Endothelial cell of umbilical vein (primary cell): ENCODE measurements around the gene KLF15. TPM values are rescaled to one million over a fixed set of nuclear protein-coding genes. Genes with fewer than 3 reads are reported as not detected.

Source experiments
- BruUV-seq: library from RNA; stranded (reverse); fragments of 400-500 nt; replicated peaks from 2 replicates; lab custom pipeline; 2021; lab: Mats Ljungman, UMichigan
- CTCF ChIA-PET: fragments of 300-600, 350-600 bp; sonication (Branson Sonifier 250); formaldehyde crosslinking; loops from one replicate; lab custom pipeline; 2021; ENCODE audit warnings: antibody characterized with exemption, inconsistent platforms; lab: Charles Lee
- POLR2A ChIA-PET: fragments of 300-600, 350-600 bp; sonication (Branson Sonifier 250); formaldehyde crosslinking; loops from one replicate; lab custom pipeline; 2021; ENCODE audit warnings: antibody characterized with exemption, inconsistent platforms; lab: Charles Lee
- DNase-seq: peaks from one replicate; pipeline ENCODE4 v3.0.0-alpha.2; 2011; ENCODE audit warnings: low read depth, low spot score
- FAIRE-seq: peaks from 2 replicates; lab custom pipeline; 2011; peaks lifted over from hg19 to GRCh38; lab: Jason Lieb, UNC
- H2AFZ ChIP-seq: 2 replicates; pipeline ENCODE4 v1.6.0; 2012; ENCODE audit warnings: low read depth, low read length, control low read depth, inconsistent platforms
- H3K27ac ChIP-seq: 2 replicates; pipeline ENCODE4 v1.5.1; 2011; ENCODE audit warnings: low read depth, mild to moderate bottlenecking, control low read depth, low read length, moderate library complexity; ENCODE audit not compliant: insufficient read depth
- H3K27me3 ChIP-seq, 2 experiments: 2 replicates each; pipeline versions ENCODE4 v1.6.0 to v1.6.1; 2011; ENCODE audit warnings: low read length in 2 of 2, mixed read lengths in 1 of 2; ENCODE audit not compliant: control insufficient read depth in 2 of 2, insufficient read depth in 2 of 2
- H3K36me3 ChIP-seq, 2 experiments: 2 replicates in 1 of 2; 3 replicates in 1 of 2; pipeline ENCODE4 v1.5.1; 2011; ENCODE audit warnings: low read length in 2 of 2, mild to moderate bottlenecking in 1 of 2, moderate library complexity in 1 of 2; ENCODE audit not compliant: control insufficient read depth in 2 of 2, insufficient read depth in 2 of 2; ENCODE audit errors: extremely low read depth in 1 of 2
- H3K4me1 ChIP-seq: 3 replicates; pipeline ENCODE4 v1.5.1; 2011; ENCODE audit warnings: mild to moderate bottlenecking, low read length; ENCODE audit not compliant: control insufficient read depth, insufficient read depth; ENCODE audit errors: extremely low read depth
- H3K4me2 ChIP-seq: 2 replicates; pipeline ENCODE4 v1.6.1; 2011; ENCODE audit warnings: low read length, control low read depth, mixed read lengths; ENCODE audit not compliant: insufficient read depth
- H3K4me3 ChIP-seq, 3 experiments: fragments of 200-600 bp in 1 of 3; sonication (generic), shearing (Covaris generic) in 1 of 3; replicated peaks in 1 of 3; 2 replicates each; pipeline ENCODE4 v1.5.1; 2011 to 2016; ENCODE audit warnings: control low read depth in 3 of 3, low read length in 3 of 3, mild to moderate bottlenecking in 2 of 3, inconsistent platforms in 1 of 3, low read depth in 1 of 3, moderate library complexity in 1 of 3; ENCODE audit not compliant: insufficient read depth in 1 of 3
- H3K79me2 ChIP-seq: 2 replicates; pipeline ENCODE4 v1.6.0; 2012; ENCODE audit warnings: low read length, inconsistent platforms; ENCODE audit not compliant: control insufficient read depth, insufficient read depth
- H3K9ac ChIP-seq: replicated peaks from 2 replicates; pipeline ENCODE3; 2011; ENCODE audit warnings: low read length, control low read depth; ENCODE audit not compliant: insufficient read depth; ENCODE audit errors: extremely low read depth
- H3K9me1 ChIP-seq: replicated peaks from 3 replicates; pipeline ENCODE4 v1.6.0; 2011; ENCODE audit warnings: mild to moderate bottlenecking, low read length; ENCODE audit not compliant: control insufficient read depth, insufficient read depth; ENCODE audit errors: extremely low read depth
- H3K9me3 ChIP-seq: replicated peaks from 2 replicates; pipeline ENCODE4 v1.5.1; 2012; ENCODE audit warnings: low read length, inconsistent platforms; ENCODE audit not compliant: control insufficient read depth, insufficient read depth
- H4K20me1 ChIP-seq: replicated peaks from 2 replicates; pipeline ENCODE3; 2011; ENCODE audit warnings: mild to moderate bottlenecking, low read length; ENCODE audit not compliant: control insufficient read depth, insufficient read depth; ENCODE audit errors: extremely low read depth
- CTCF ChIP-seq, 2 donors: IDR thresholded peaks; 1 replicate in 1 of 2; 2 replicates in 1 of 2; pipeline ENCODE4 v1.5.1; 2011; ENCODE audit warnings: low read length in 2 of 2, mild to moderate bottlenecking in 2 of 2, moderate library complexity in 2 of 2, control low read depth in 1 of 2, inconsistent platforms in 1 of 2, low read depth in 1 of 2; ENCODE audit not compliant: insufficient read depth in 1 of 2; ENCODE audit errors: extremely low read depth in 1 of 2
- EZH2 ChIP-seq: IDR thresholded peaks from 2 replicates; pipeline ENCODE4 v1.6.1; 2012; ENCODE audit warnings: borderline replicate concordance, low read depth, mild to moderate bottlenecking, moderate library complexity, low read length, inconsistent platforms; ENCODE audit not compliant: severe bottlenecking
- FOS ChIP-seq: IDR thresholded peaks from 2 replicates; pipeline ENCODE4 v1.6.1; 2011; ENCODE audit warnings: mild to moderate bottlenecking, low read length, moderate library complexity, borderline replicate concordance; ENCODE audit not compliant: insufficient read depth
- GATA2 ChIP-seq: IDR thresholded peaks from 2 replicates; pipeline ENCODE4 v1.7.0; 2011; ENCODE audit warnings: low read depth, mild to moderate bottlenecking, moderate library complexity, mixed read lengths, low read length; ENCODE audit not compliant: insufficient read length, insufficient read depth
- JUN ChIP-seq: IDR thresholded peaks from 2 replicates; pipeline ENCODE4 v1.6.1; 2011; ENCODE audit warnings: borderline replicate concordance, low read depth; ENCODE audit not compliant: insufficient read length, insufficient read depth
- MAX ChIP-seq: IDR thresholded peaks from 2 replicates; pipeline ENCODE4 v1.6.1; 2011; ENCODE audit not compliant: insufficient read depth, insufficient read length
- MYC ChIP-seq: IDR thresholded peaks from one replicate; pipeline ENCODE4 v1.6.1; 2011; ENCODE audit warnings: mild to moderate bottlenecking, low read depth, low read length
- POLR2A ChIP-seq: IDR thresholded peaks from 2 replicates; pipeline ENCODE4 v1.6.1; 2012; ENCODE audit warnings: low read depth, mild to moderate bottlenecking, control low read depth, low read length
- POLR2AphosphoS5 ChIP-seq: IDR thresholded peaks from 2 replicates; pipeline ENCODE4 v1.6.1; 2012; ENCODE audit warnings: low read depth, mild to moderate bottlenecking, control low read depth, low read length, moderate library complexity; ENCODE audit not compliant: insufficient read depth
- dilution Hi-C: fragments of 300-500 bp; cut with MboI; formaldehyde crosslinking; loops from one replicate; pipeline ENCODE4 v1.15.0; 2019; ENCODE audit warnings: low sequenced_read_pairs; ENCODE audit not compliant: extremely low pct_ligation_motif_present
- intact Hi-C: fragments of 100-400 bp; cut with micrococcal nuclease; formaldehyde crosslinking; loops from one replicate; pipeline ENCODE4 v1.10.0; 2022
- polyA plus RNA-seq, 4 experiments: library from polyadenylated mRNA; depleted of rRNA in 3 of 4; stranded (reverse) in 3 of 4; unstranded in 1 of 4; fragments of >200 nt; gene quantifications; 2 replicates each; pipeline versions ENCODE4 v1.2.1 to v1.2.3, GENCODE V29; 2011 to 2012; ENCODE audit warnings: missing spikeins in 1 of 4
- total RNA-seq: library from RNA; stranded (reverse); gene quantifications from 2 replicates; pipeline ENCODE4 v1.2.3, GENCODE V29; 2021

KLF15 gene
- total and polyA plus RNA-seq, 2 donors (not counting 3 experiments of a cell fraction or from before 2014, with no cell fraction given), result 2.2 to 3.0 TPM

GRCh38 chr3:126311338-126311978 lies 45.8 kb downstream of the KLF15 start:
- TF ChIP-seq MAX, result no peak
- H3K9ac ChIP-seq, result no peak overlapping the region
- H3K4me1 ChIP-seq, result no peaks in the 10 kb centered on the region
- no TSS peak for BruUV-seq
- ChIA-PET POLR2A (no interaction called here), CTCF (interaction anchor here (1.0 kb wide), 2 partner anchors 14 to 65 kb away, joined by 3 read pairs; no protein-coding TSS in a partner anchor)
- no peaks in the 10 kb centered on the region for H3K27me3 ChIP-seq
- no peaks in the 10 kb centered on the region for H4K20me1 ChIP-seq
- H3K27ac ChIP-seq, result no peak overlapping the region
- no peak overlapping the region for H3K4me3 ChIP-seq
- no peak for FAIRE-seq
- DNase-seq, result no peak
- no peak overlapping the region for H3K4me2 ChIP-seq
- H3K79me2 ChIP-seq, result no peaks in the 10 kb centered on the region
- intact Hi-C loops (no loop called here), dilution Hi-C loops (no loop called here)
- no peaks in the 10 kb centered on the region for H3K9me3 ChIP-seq
- H2AFZ ChIP-seq, result no peak overlapping the region
- H3K9me1 ChIP-seq, result no peaks in the 10 kb centered on the region
- H3K36me3 ChIP-seq, result no peaks in the 10 kb centered on the region

- intact Hi-C loops, result no loop called here
- H3K79me2 ChIP-seq, result no peaks in the 10 kb centered on the region
- no peaks in the 10 kb centered on the region for H3K9me1 ChIP-seq
- no peak overlapping the region for H3K27ac ChIP-seq
- no peak for FAIRE-seq
- ChIA-PET CTCF (interaction anchor here (1.0 kb wide), 1 partner anchor 14 kb away, joined by 3 read pairs; no protein-coding TSS in a partner anchor), POLR2A (no interaction called here)
- no peaks in the 10 kb centered on the region for H3K4me1 ChIP-seq
- H3K4me3 ChIP-seq, result no peak overlapping the region
- DNase-seq, result no peak
- no peak overlapping the region for H3K4me2 ChIP-seq
- H3K27me3 ChIP-seq, result peaks cover 0 to 2% of the 10 kb centered on the region in 2 experiments
- dilution Hi-C loops, result no loop called here
- H3K9ac ChIP-seq, result no peak overlapping the region
- H3K36me3 ChIP-seq, result no peaks in the 10 kb centered on the region
- H2AFZ ChIP-seq, result no peak overlapping the region
- no TSS peak for BruUV-seq
- TF ChIP-seq MAX, result no peak
- TF ChIP-seq JUN, result no peak
- no peak for TF ChIP-seq CTCF (IDR thresholded peaks at IDR 0.05; ENCODE audit: extremely low read depth in 1 of 2, insufficient read depth in 1 of 2, low read depth in 1 of 2, low read length in 2 of 2)
- no peak for TF ChIP-seq FOS
- TF ChIP-seq GATA2, result no peak
- no peak for TF ChIP-seq POLR2A
- TF ChIP-seq EZH2, result no peak
- TF ChIP-seq MYC, result no peak
- no peak for TF ChIP-seq POLR2AphosphoS5
- H4K20me1 ChIP-seq, result no peaks in the 10 kb centered on the region
- no peaks in the 10 kb centered on the region for H3K9me3 ChIP-seq
These were observed 46.4 kb downstream of the KLF15 start for GRCh38 chr3:126310816-126311215.
